ENCODE results near the gene F13A1. TPM values are rescaled to one million over a fixed set of nuclear protein-coding genes. Genes with fewer than 3 reads are reported as not detected.

The F13A1 gene
- total and polyA plus RNA-seq, 2 of the 8 experiments (the other 6 are each of a cell fraction or from before 2014, with no cell fraction given): 0.57 to 1.5 TPM

GRCh38 chr6:6319952-6320811, at the start of gene F13A1 (continued):
- TF ChIP-seq PHF8 (conservative IDR thresholded peaks at IDR 0.05; ENCODE audit: low read depth, low read length): no peak
- TF ChIP-seq GABPA (IDR thresholded peaks at IDR 0.05; ENCODE audit: borderline replicate concordance, insufficient read depth, low read length): no peak
- TF ChIP-seq RFX5 (IDR thresholded peaks at IDR 0.05; ENCODE audit: borderline replicate concordance, low read depth, low read length): no peak
- peak; percentile 48 for TF ChIP-seq ASH2L (IDR thresholded peaks at IDR 0.05; ENCODE audit: low read length)
- TF ChIP-seq MAFK (IDR thresholded peaks at IDR 0.05; ENCODE audit: low read depth, low read length): no peak
- peak; percentile 69; the same call in 1 of the 2 replicates for TF ChIP-seq RBBP5 (IDR thresholded peaks at IDR 0.05; ENCODE audit: borderline replicate concordance, low read depth, low read length)
- no peak for TF ChIP-seq JUND (IDR thresholded peaks at IDR 0.05; ENCODE audit: low read length)
- no peak for TF ChIP-seq ATF3 (IDR thresholded peaks at IDR 0.05; ENCODE audit: insufficient read depth, low read depth, low read length)
- no peak for TF ChIP-seq RXRA (IDR thresholded peaks at IDR 0.05; ENCODE audit: insufficient read depth, low read depth, low read length)
- TF ChIP-seq SP4 (IDR thresholded peaks at IDR 0.05; ENCODE audit: low read length): no peak
- TF ChIP-seq YY1 (IDR thresholded peaks at IDR 0.05; ENCODE audit: low read depth, low read length): no peak
- TF ChIP-seq TBP (IDR thresholded peaks at IDR 0.05; ENCODE audit: low read depth, low read length): no peak

All from H1 (cell line).